Gastroesophageal sphincter (tissue), 4 donors: ENCODE measurements around the gene NAAA. TPM values are rescaled to one million over a fixed set of nuclear protein-coding genes. Genes with fewer than 3 reads are reported as not detected.
A peak's percentile ranks its signal among the peaks of the same experiment; 100 is the strongest.

ENCODE experiments used
- ATAC-seq: fragments of 150-250 bp; one replicate; pipeline ENCODE4 v1.9.1; 2016; ENCODE audit warnings: mild to moderate bottlenecking, moderate library complexity
- H3K27ac ChIP-seq, 4 donors: fragments of 200-600 bp; sonication (generic) in 3 of 4; 1 replicate in 3 of 4; 2 replicates in 1 of 4; pipeline ENCODE4 v1.5.1; 2016 to 2019
- H3K27me3 ChIP-seq: fragments of 200-600 bp; sonication (generic); one replicate; pipeline ENCODE4 v1.5.1; 2019
- H3K36me3 ChIP-seq, 2 donors: fragments of 200-600 bp; sonication (generic); one replicate each; pipeline ENCODE4 v1.5.1; 2019; ENCODE audit warnings: control low read depth in 1 of 2
- H3K4me1 ChIP-seq, 3 donors: fragments of 200-600 bp; sonication (generic); 1 replicate in 2 of 3; 2 replicates in 1 of 3; pipeline ENCODE4 v1.5.1; 2016 to 2019; ENCODE audit warnings: control low read depth in 2 of 3
- H3K4me3 ChIP-seq, 2 donors: fragments of 200-600 bp; sonication (generic); one replicate each; pipeline ENCODE4 v1.5.1; 2019; ENCODE audit warnings: mild to moderate bottlenecking in 1 of 2, moderate library complexity in 1 of 2
- H3K9me3 ChIP-seq, 3 donors: fragments of 200-600 bp; sonication (generic); one replicate each; pipeline ENCODE4 v1.5.1; 2017 to 2019; ENCODE audit warnings: control low read depth in 2 of 3
- EP300 ChIP-seq: sonication (generic); formaldehyde crosslinking; IDR thresholded peaks from one replicate; pipeline ENCODE4 v1.6.1; 2017; ENCODE audit warnings: antibody characterized with exemption, mild to moderate bottlenecking
- POLR2A ChIP-seq, 2 donors: fragments of 450-650 bp; IDR thresholded peaks; one replicate each; pipeline ENCODE4 v1.6.1; 2017; ENCODE audit warnings: antibody characterized with exemption in 2 of 2, mild to moderate bottlenecking in 2 of 2, moderate library complexity in 1 of 2
- POLR2AphosphoS5 ChIP-seq: sonication (generic); formaldehyde crosslinking; IDR thresholded peaks from one replicate; pipeline ENCODE4 v1.6.1; 2017; ENCODE audit warnings: antibody characterized with exemption
- WGBS, 2 donors: methylation state at CpG; one replicate each; pipeline ENCODE4 v1.1.5; 2018; ENCODE audit warnings: low coverage in 1 of 2; 5-methylcytosine and 5-hydroxymethylcytosine counted together
- total RNA-seq, 4 donors: library from RNA; depleted of rRNA; stranded (reverse); fragments of >200 nt; gene quantifications; one replicate each; pipeline ENCODE4 v1.1.0, GENCODE V29; 2016
- TF ChIP-seq, protein P1 (sequence below), 4 experiments: fragments of 200-600 bp in 2 of 4; fragments of 450-650 bp in 2 of 4; sonication (generic) in 1 of 4; IDR thresholded peaks; one replicate each; pipeline ENCODE4 v1.5.1; 2017 to 2019; ENCODE audit warnings: antibody characterized with exemption in 4 of 4, mild to moderate bottlenecking in 2 of 4, moderate library complexity in 2 of 4

Gene NAAA
- total RNA-seq, result 10 to 100 TPM; 33.5 to 90.5 (median 35.4) TPM

DNA sequence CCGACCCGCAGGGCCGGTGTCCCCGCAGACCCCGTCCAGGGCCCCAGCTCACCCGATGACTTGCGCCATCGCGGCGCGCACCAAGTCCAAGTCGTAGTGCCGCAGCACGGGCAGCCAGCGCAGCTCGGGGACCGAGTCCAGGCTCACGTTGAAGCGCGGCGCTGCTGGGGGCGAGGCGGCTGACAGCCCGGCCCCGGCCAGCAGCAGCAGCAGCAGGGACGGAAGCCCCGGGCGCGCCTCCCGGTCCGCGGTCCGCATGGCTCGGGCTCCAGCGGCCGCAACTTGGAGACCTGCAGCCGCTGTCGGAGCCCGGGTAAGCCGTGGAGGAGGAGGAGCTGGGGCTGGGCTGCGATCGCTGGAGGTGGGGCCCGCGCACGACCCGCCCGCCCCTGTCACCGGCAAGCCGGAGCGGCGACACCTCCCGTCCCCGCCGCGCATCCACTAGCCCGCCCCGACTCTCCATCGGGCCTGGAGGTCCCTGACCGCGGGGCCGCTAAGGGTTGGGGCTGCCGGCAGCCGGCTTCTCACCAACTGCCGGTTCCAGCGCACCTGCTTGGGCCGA, at the start of gene NAAA:
Gene NAAA (minus strand): TSS at position 322 of the 562 bp plus-strand sequence. CDS start 64 bp downstream, at position 258.
- TF ChIP-seq, protein P1, sequence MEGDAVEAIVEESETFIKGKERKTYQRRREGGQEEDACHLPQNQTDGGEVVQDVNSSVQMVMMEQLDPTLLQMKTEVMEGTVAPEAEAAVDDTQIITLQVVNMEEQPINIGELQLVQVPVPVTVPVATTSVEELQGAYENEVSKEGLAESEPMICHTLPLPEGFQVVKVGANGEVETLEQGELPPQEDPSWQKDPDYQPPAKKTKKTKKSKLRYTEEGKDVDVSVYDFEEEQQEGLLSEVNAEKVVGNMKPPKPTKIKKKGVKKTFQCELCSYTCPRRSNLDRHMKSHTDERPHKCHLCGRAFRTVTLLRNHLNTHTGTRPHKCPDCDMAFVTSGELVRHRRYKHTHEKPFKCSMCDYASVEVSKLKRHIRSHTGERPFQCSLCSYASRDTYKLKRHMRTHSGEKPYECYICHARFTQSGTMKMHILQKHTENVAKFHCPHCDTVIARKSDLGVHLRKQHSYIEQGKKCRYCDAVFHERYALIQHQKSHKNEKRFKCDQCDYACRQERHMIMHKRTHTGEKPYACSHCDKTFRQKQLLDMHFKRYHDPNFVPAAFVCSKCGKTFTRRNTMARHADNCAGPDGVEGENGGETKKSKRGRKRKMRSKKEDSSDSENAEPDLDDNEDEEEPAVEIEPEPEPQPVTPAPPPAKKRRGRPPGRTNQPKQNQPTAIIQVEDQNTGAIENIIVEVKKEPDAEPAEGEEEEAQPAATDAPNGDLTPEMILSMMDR (IDR thresholded peaks at IDR 0.05), result peak in 1 of 4 experiments; percentile 59
- TF ChIP-seq POLR2AphosphoS5 (no peak), POLR2A (IDR thresholded peaks at IDR 0.05) (peak in 1 of 2 donors; percentile 59)
- Histone ChIP-seq H3K27me3 (no peaks in the 10 kb centered on the region), H3K27ac (peak within 1 kb of the TSS; percentile 2 to 85 (median 78)), H3K4me3 (peak within 1 kb of the TSS; percentile 47 to 85), H3K4me1 (peaks cover 0 to 17% (median 4%) of the 10 kb centered on the region in 3 donors), H3K9me3 (no peaks in the 10 kb centered on the region), H3K36me3 (peaks cover 0 to 10% of the 10 kb centered on the region in 2 donors)
- ATAC-seq, result peak; percentile 94
- 8% methylated on average over 9 of the region's 66 CpGs; no CpG with 5 or more reads in 1 of the 2 donors for WGBS, 2 donors

GRCh38 chr4:75989846-75990528, 49.2 kb upstream of the NAAA start:
- no peak for ATAC-seq
- H3K27me3 ChIP-seq, result no peaks in the 10 kb centered on the region
- H3K36me3 ChIP-seq, result no peaks in the 10 kb centered on the region
- 1 to 2% methylated on average over 11 to 20 of the region's 20 CpGs for WGBS, 2 donors
- TF ChIP-seq, protein P1 (IDR thresholded peaks at IDR 0.05), result no peak
- TF ChIP-seq POLR2AphosphoS5, result no peak
- no peak for TF ChIP-seq POLR2A (IDR thresholded peaks at IDR 0.05)
- TF ChIP-seq EP300, result no peak
- H3K4me3 ChIP-seq, result peak overlapping the region; percentile 69 to 71
- H3K27ac ChIP-seq, result peak overlapping the region in 3 of 4 donors; percentile 72 to 78 (median 76)
- peaks cover 6 to 27% (median 14%) of the 10 kb centered on the region in 3 donors for H3K4me1 ChIP-seq
- no peaks in the 10 kb centered on the region for H3K9me3 ChIP-seq

- Histone ChIP-seq H3K36me3 (peaks cover 5 to 24% of the 10 kb centered on the region in 2 donors), H3K27me3 (no peaks in the 10 kb centered on the region), H3K4me3 (no peak overlapping the region), H3K4me1 (peaks cover 6 to 22% (median 14%) of the 10 kb centered on the region in 3 donors), H3K9me3 (no peaks in the 10 kb centered on the region), H3K27ac (no peak overlapping the region)
- no peak for ATAC-seq
- TF ChIP-seq POLR2A (IDR thresholded peaks at IDR 0.05), result no peak
- TF ChIP-seq EP300, result no peak
- no peak for TF ChIP-seq POLR2AphosphoS5
- TF ChIP-seq, protein P1 (IDR thresholded peaks at IDR 0.05), result no peak
- 65 to 84% methylated on average over 2 to 3 of the region's 3 CpGs for WGBS, 2 donors
These were observed 44.3 kb upstream of the NAAA start for GRCh38 chr4:75985116-75985515.

DNA sequence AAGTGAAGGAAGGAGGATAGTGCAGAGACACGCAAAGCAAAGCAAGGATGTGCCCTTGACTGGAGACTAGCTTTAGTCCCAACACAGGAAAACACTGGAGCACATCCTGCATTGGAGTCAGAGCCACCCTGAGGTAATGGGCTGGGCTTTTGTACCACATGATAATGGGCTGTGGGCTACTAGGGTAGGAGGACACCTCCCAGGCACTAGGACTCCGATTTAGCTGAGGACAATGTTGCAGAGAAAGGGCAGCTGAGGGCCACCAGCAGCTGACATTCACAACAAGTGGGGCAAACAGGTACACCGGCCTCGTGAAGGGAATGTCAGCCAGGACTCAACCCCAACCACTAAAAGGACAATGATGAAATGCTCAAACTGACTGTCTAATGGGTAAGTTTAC, 39.8 kb upstream of the NAAA start:
- no peak overlapping the region for H3K4me3 ChIP-seq
- H3K27me3 ChIP-seq, result no peaks in the 10 kb centered on the region
- 86 to 94% methylated on average over 3 to 4 of the region's 4 CpGs for WGBS, 2 donors
- H3K9me3 ChIP-seq, result no peaks in the 10 kb centered on the region
- peaks cover 7 to 67% of the 10 kb centered on the region in 2 donors for H3K36me3 ChIP-seq
- no peak overlapping the region for H3K27ac ChIP-seq
- H3K4me1 ChIP-seq, result no peaks in the 10 kb centered on the region
- no peak for ATAC-seq
- TF ChIP-seq POLR2A (IDR thresholded peaks at IDR 0.05) (no peak), EP300 (no peak), POLR2AphosphoS5 (no peak)
- TF ChIP-seq, protein P1 (IDR thresholded peaks at IDR 0.05), result no peak
